GM12878 (cell line): ENCODE data around the gene LDLR. TPM values are rescaled to one million over a fixed set of nuclear protein-coding genes. Genes with fewer than 3 reads are reported as not detected.

ENCODE experiments used
- ATAC-seq: fragments of 200-7000 bp; cut with Tn5 transposase; 3 replicates; pipeline ENCODE4 v1.9.1; 2020; ENCODE audit warnings: mild to moderate bottlenecking, moderate library complexity
- BruUV-seq: library from RNA; stranded (reverse); fragments of 400-500 nt; replicated peaks from 2 replicates; lab custom pipeline; 2021; lab: Mats Ljungman, UMichigan
- CTCF ChIA-PET: fragments of 300-600 bp; sonication (Branson Sonifier 250); formaldehyde crosslinking; extraction: SDS; loops from one replicate; lab custom pipeline; 2021; ENCODE audit warnings: inconsistent platforms; lab: Yijun Ruan, JAX
- POLR2A ChIA-PET: fragments of 350-600 bp; formaldehyde crosslinking; extraction: SDS; loops from one replicate; lab custom pipeline; 2021; ENCODE audit warnings: inconsistent platforms; lab: Charles Lee
- RAD21 ChIA-PET: fragments of 300-600 bp; sonication (Branson Sonifier 250); formaldehyde crosslinking; loops from one replicate; lab custom pipeline; 2023; ENCODE audit warnings: antibody characterized with exemption; ENCODE audit not compliant: unreplicated experiment; lab: Charles Lee
- SMC1A ChIA-PET: fragments of 300-600 bp; sonication (Branson Sonifier 250); formaldehyde crosslinking; loops from one replicate; lab custom pipeline; 2023; ENCODE audit not compliant: unreplicated experiment, uncharacterized antibody; lab: Charles Lee
- DNase-seq: peaks from one replicate; pipeline ENCODE4 v3.0.0-alpha.2; 2011; ENCODE audit warnings: low read depth, low spot score
- FAIRE-seq: peaks from 3 replicates; lab custom pipeline; 2011; peaks lifted over from hg19 to GRCh38; lab: Jason Lieb, UNC
- H2AFZ ChIP-seq: 2 replicates; pipeline ENCODE4 v1.6.0; 2011; ENCODE audit warnings: low read depth, low read length, control low read depth; ENCODE audit not compliant: control insufficient read depth
- H3K27ac ChIP-seq: 2 replicates; pipeline ENCODE4 v1.5.1; 2011; ENCODE audit warnings: control low read depth; ENCODE audit not compliant: control insufficient read depth, insufficient read depth
- H3K27me3 ChIP-seq, 2 experiments: replicated peaks in 1 of 2; 2 replicates each; pipeline versions ENCODE4 v1.6.0 to v1.6.1; 2011; ENCODE audit warnings: low read length in 1 of 2; ENCODE audit not compliant: control insufficient read depth in 2 of 2, insufficient read depth in 2 of 2
- H3K36me3 ChIP-seq, 2 experiments: 2 replicates each; pipeline ENCODE4 v1.5.1; 2011; ENCODE audit warnings: low read length in 1 of 2; ENCODE audit not compliant: control insufficient read depth in 2 of 2, insufficient read depth in 2 of 2
- H3K4me1 ChIP-seq: 2 replicates; pipeline ENCODE4 v1.6.1; 2011; ENCODE audit warnings: mild to moderate bottlenecking, low read length, moderate library complexity, mixed read lengths; ENCODE audit not compliant: control insufficient read depth, insufficient read depth
- H3K4me2 ChIP-seq: 2 replicates; pipeline ENCODE4 v1.6.0; 2011; ENCODE audit warnings: control low read depth; ENCODE audit not compliant: control insufficient read depth, insufficient read depth
- H3K4me3 ChIP-seq: fragments of 200-600 bp; sonication (generic); 2 replicates; pipeline ENCODE4 v1.5.1; 2016
- H3K79me2 ChIP-seq: 2 replicates; pipeline ENCODE4 v1.6.0; 2011; ENCODE audit warnings: low read length; ENCODE audit not compliant: control insufficient read depth, insufficient read depth
- H3K9ac ChIP-seq: 2 replicates; pipeline ENCODE4 v1.8.0; 2011; ENCODE audit warnings: low read length, control low read depth, mixed read lengths; ENCODE audit not compliant: control insufficient read depth, insufficient read depth
- H3K9me3 ChIP-seq: replicated peaks from 3 replicates; pipeline ENCODE4 v1.5.1; 2011; ENCODE audit warnings: mild to moderate bottlenecking, low read length; ENCODE audit not compliant: control insufficient read depth, insufficient read depth
- H4K20me1 ChIP-seq: 2 replicates; pipeline ENCODE4 v1.6.0; 2011; ENCODE audit not compliant: control insufficient read depth, insufficient read depth
- IRF5 ChIP-seq: fragments of 450-650 bp; IDR thresholded peaks from 2 replicates; pipeline ENCODE4 v1.6.1; 2017; ENCODE audit warnings: borderline replicate concordance
- KLF5 ChIP-seq: fragments of 450-650 bp; IDR thresholded peaks from 2 replicates; pipeline ENCODE4 v1.6.1; 2014; ENCODE audit warnings: mild to moderate bottlenecking; ENCODE audit not compliant: partially characterized antibody
- NR2C1 ChIP-seq: fragments of 450-650 bp; IDR thresholded peaks from 2 replicates; pipeline ENCODE4 v1.6.1; 2017; ENCODE audit warnings: antibody characterized with exemption, mild to moderate bottlenecking, moderate library complexity
- NR2C2 ChIP-seq: IDR thresholded peaks from 2 replicates; pipeline ENCODE4 v1.6.1; 2011; ENCODE audit warnings: borderline replicate concordance, low read depth; ENCODE audit not compliant: control insufficient read depth, insufficient read length
- RCOR1 ChIP-seq: conservative IDR thresholded peaks from 2 replicates; pipeline ENCODE4 v1.6.1; 2012; ENCODE audit warnings: low read depth, low read length, improper control_type of control experiment
- SKIL ChIP-seq: fragments of 450-650 bp; IDR thresholded peaks from 2 replicates; pipeline ENCODE4 v1.6.1; 2017; ENCODE audit warnings: mild to moderate bottlenecking, low read depth, inconsistent platforms; ENCODE audit not compliant: poor library complexity, severe bottlenecking
- SMARCA5 ChIP-seq: fragments of 450-650 bp; IDR thresholded peaks from 2 replicates; pipeline ENCODE4 v1.6.1; 2017; ENCODE audit warnings: mild to moderate bottlenecking
- SRF ChIP-seq, 2 experiments: IDR thresholded peaks; 2 replicates each; pipeline ENCODE4 v1.6.1; 2011; ENCODE audit warnings: low read depth in 2 of 2, low read length in 2 of 2, mild to moderate bottlenecking in 1 of 2, moderate library complexity in 1 of 2
- ZNF217 ChIP-seq: fragments of 450-650 bp; IDR thresholded peaks from 2 replicates; pipeline ENCODE4 v1.6.1; 2017; ENCODE audit warnings: antibody characterized with exemption, mild to moderate bottlenecking
- ZNF274 ChIP-seq: IDR thresholded peaks from one replicate; pipeline ENCODE4 v1.8.0; 2011; ENCODE audit not compliant: insufficient read length, insufficient read depth
- ZZZ3 ChIP-seq: IDR thresholded peaks from 2 replicates; pipeline ENCODE4 v1.6.1; 2011; ENCODE audit warnings: low read depth; ENCODE audit not compliant: control insufficient read depth, insufficient read length
- WGBS: methylation state at CpG from one replicate; pipeline ENCODE4 v1.1.6; 2016; ENCODE audit warnings: low lambda C conversion rate; ENCODE audit not compliant: insufficient replicate concordance, insufficient coverage; ENCODE audit errors: missing lambda C conversion rate; 5-methylcytosine and 5-hydroxymethylcytosine counted together
- in situ Hi-C: fragments of 300-500 bp; cut with MboI; formaldehyde crosslinking; loops from 9 replicates; pipeline ENCODE4 v1.14.3; 2018; ENCODE audit warnings: mixed read lengths
- intact Hi-C: fragments of 100-400 bp; cut with micrococcal nuclease; formaldehyde crosslinking; loops from one replicate; pipeline ENCODE4 v1.14.2; 2022; ENCODE audit not compliant: unreplicated experiment
- polyA plus RNA-seq, 11 experiments: library from polyadenylated mRNA; depleted of rRNA in 4 of 11; unstranded in 6 of 11; stranded (reverse) in 5 of 11; fragments of >200 nt; fragmentation: Nextera tagmentation in 4 of 11; fragmentation: Illumina TruSeq in 1 of 11; extraction: Ambion mirVana in 4 of 11; extraction: Trizol in 1 of 11; gene quantifications; 1 replicate in 1 of 11; 2 replicates in 10 of 11; pipeline versions ENCODE4 v1.2.1 to v1.2.3, GENCODE V29; 2011 to 2016; ENCODE audit warnings: inconsistent platforms in 2 of 11, missing spikeins in 2 of 11, low read depth in 1 of 11
- total RNA-seq, 4 experiments: library from RNA; depleted of rRNA in 3 of 4; stranded (reverse); fragments of >200 nt in 3 of 4; fragmentation: Illumina TruSeq in 1 of 4; extraction: Trizol in 1 of 4; gene quantifications; 2 replicates each; pipeline versions ENCODE4 v1.2.1 to v1.2.3, GENCODE V29; 2013 to 2021

LDLR gene
- total and polyA plus RNA-seq, 10 of the 15 experiments (the other 5 are each of a cell fraction or from before 2014, with no cell fraction given): 11.3 to 59.2 (median 27.3) TPM

- Histone ChIP-seq H3K9ac (no peak overlapping the region), H3K4me1 (peaks cover 58% of the 10 kb centered on the region)
- no peak for ATAC-seq
Measured at GRCh38 chr19:11050323-11051114, 38.7 kb upstream of the LDLR start.

DNA sequence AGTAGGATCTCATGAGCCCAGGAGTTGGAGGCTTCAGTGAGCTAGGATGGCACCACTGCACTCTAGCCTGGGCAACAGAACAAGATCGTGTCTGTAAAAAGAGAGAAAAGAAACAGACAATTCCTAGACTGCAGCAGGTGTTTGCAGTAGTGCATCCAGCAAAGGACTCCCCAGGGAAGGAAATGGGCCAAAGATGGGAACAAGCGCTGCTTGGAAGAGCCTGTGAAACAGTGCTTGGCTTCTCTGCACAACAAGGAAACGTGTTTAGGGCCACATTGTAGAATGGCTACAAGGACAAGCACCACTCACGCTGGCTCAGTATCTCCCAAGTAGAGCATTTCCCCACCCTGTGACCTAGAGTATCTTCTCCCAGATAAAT lies 35.5 kb upstream of the LDLR start:
- ATAC-seq (no peak), DNase-seq (no peak), FAIRE-seq (no peak)
- CTCF ChIA-PET: no interaction called here
- Histone ChIP-seq H3K4me1 (peaks cover 28% of the 10 kb centered on the region), H3K27me3 (no peaks in the 10 kb centered on the region), H2AFZ (no peak overlapping the region), H3K4me2 (no peak overlapping the region), H4K20me1 (no peaks in the 10 kb centered on the region), H3K27ac (no peak overlapping the region), H3K4me3 (no peak overlapping the region), H3K36me3 (peaks cover 7 to 14% of the 10 kb centered on the region in 2 experiments; a peak in 3 of 4 replicates), H3K9me3 (no peaks in the 10 kb centered on the region), H3K79me2 (no peaks in the 10 kb centered on the region; the same call in 1 of the 2 replicates), H3K9ac (no peak overlapping the region)
- WGBS: 87% methylated on average over 4 of the region's 4 CpGs
- SMC1A ChIA-PET: no interaction called here
- intact Hi-C loops (no loop called here), in situ Hi-C loops (no loop called here)
- BruUV-seq: no TSS peak
- TF ChIP-seq KLF5 (no peak), ZNF217 (no peak), SKIL (no peak), NR2C1 (no peak), IRF5 (no peak), NR2C2 (no peak), ZNF274 (no peak), ZZZ3 (no peak), SRF (IDR thresholded peaks at IDR 0.05; ENCODE audit: low read depth in 2 of 2, low read length in 2 of 2) (no peak), SMARCA5 (no peak)
- RAD21 ChIA-PET: no interaction called here
- POLR2A ChIA-PET: no interaction called here

More at GRCh38 chr19:11050323-11051114, 38.7 kb upstream of the LDLR start:
- Histone ChIP-seq H3K36me3 (peaks cover 7 to 11% of the 10 kb centered on the region in 2 experiments; a peak in 3 of 4 replicates), H4K20me1 (no peaks in the 10 kb centered on the region), H3K4me3 (no peak overlapping the region), H3K27ac (peak overlapping the region; percentile 71), H3K9me3 (no peaks in the 10 kb centered on the region), H2AFZ (no peak overlapping the region), H3K4me2 (no peak overlapping the region), H3K79me2 (no peaks in the 10 kb centered on the region; the same call in 1 of the 2 replicates), H3K27me3 (no peaks in the 10 kb centered on the region)
- TF ChIP-seq SRF (IDR thresholded peaks at IDR 0.05; ENCODE audit: low read depth in 2 of 2, low read length in 2 of 2) (peak in 1 of 2 experiments; percentile 42; a peak in 2 of 4 replicates), RCOR1 (no peak)
- in situ Hi-C loops (no loop called here), intact Hi-C loops (no loop called here)
- no peak for FAIRE-seq
- DNase-seq: no peak
- SMC1A ChIA-PET: interaction anchor here (1.0 to 1.2 kb wide), 2 partner anchors 15 to 46 kb away, joined by 3 read pairs; no protein-coding TSS in a partner anchor
- RAD21 ChIA-PET: no interaction called here
- POLR2A ChIA-PET: no interaction called here
- CTCF ChIA-PET: interaction anchor here (1.2 kb wide), 1 partner anchor 38 kb away, joined by 3 read pairs; the partner anchor contains the start of gene LDLR
- no TSS peak for BruUV-seq
- 100% methylated on average over 9 of the region's 9 CpGs for WGBS
